Ishikawa (cell line): ENCODE measurements around the gene PELI3.

ENCODE experiments used
- CEBPB ChIP-seq: IDR thresholded peaks from 2 replicates; pipeline ENCODE4 v1.6.1; 2012
- CREB1 ChIP-seq: IDR thresholded peaks from 2 replicates; pipeline ENCODE4 v1.6.1; 2012; ENCODE audit warnings: low read depth
- EGR1 ChIP-seq: IDR thresholded peaks from 2 replicates; pipeline ENCODE4 v1.6.1; 2012
- EP300 ChIP-seq: IDR thresholded peaks from 2 replicates; pipeline ENCODE4 v1.6.1; 2012; ENCODE audit warnings: borderline replicate concordance
- FOXM1 ChIP-seq: IDR thresholded peaks from 2 replicates; pipeline ENCODE4 v1.6.1; 2012; ENCODE audit warnings: low read depth, borderline replicate concordance
- MAX ChIP-seq: IDR thresholded peaks from 2 replicates; pipeline ENCODE4 v1.6.1; 2012
- NFIC ChIP-seq: IDR thresholded peaks from 2 replicates; pipeline ENCODE4 v1.6.1; 2012
- RAD21 ChIP-seq: IDR thresholded peaks from 2 replicates; pipeline ENCODE4 v1.6.1; 2012; ENCODE audit warnings: low read depth
- TAF1 ChIP-seq: IDR thresholded peaks from 2 replicates; pipeline ENCODE4 v1.6.1; 2012; ENCODE audit warnings: low read depth, mild to moderate bottlenecking
- TCF12 ChIP-seq: IDR thresholded peaks from 2 replicates; pipeline ENCODE4 v1.6.1; 2012; ENCODE audit warnings: low read depth
- TEAD4 ChIP-seq: IDR thresholded peaks from 2 replicates; pipeline ENCODE4 v1.6.1; 2012
- YY1 ChIP-seq: IDR thresholded peaks from 2 replicates; pipeline ENCODE4 v1.6.1; 2012; ENCODE audit warnings: low read depth
- ZBTB7A ChIP-seq: IDR thresholded peaks from 2 replicates; pipeline ENCODE4 v1.6.1; 2012; ENCODE audit warnings: low read depth
- TF ChIP-seq, protein P1 (sequence below): IDR thresholded peaks from 2 replicates; pipeline ENCODE4 v1.6.1; 2012
- TF ChIP-seq, protein P2 (sequence below): IDR thresholded peaks from 2 replicates; pipeline ENCODE4 v1.6.1; 2012; ENCODE audit warnings: low read depth, mild to moderate bottlenecking

The PELI3 gene

GRCh38 chr11:66470015-66470414 is 3.3 kb downstream of the PELI3 start:
- no peak for TF ChIP-seq CEBPB
- TF ChIP-seq, protein P1, sequence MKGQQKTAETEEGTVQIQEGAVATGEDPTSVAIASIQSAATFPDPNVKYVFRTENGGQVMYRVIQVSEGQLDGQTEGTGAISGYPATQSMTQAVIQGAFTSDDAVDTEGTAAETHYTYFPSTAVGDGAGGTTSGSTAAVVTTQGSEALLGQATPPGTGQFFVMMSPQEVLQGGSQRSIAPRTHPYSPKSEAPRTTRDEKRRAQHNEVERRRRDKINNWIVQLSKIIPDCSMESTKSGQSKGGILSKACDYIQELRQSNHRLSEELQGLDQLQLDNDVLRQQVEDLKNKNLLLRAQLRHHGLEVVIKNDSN = no peak
- TF ChIP-seq TEAD4 = no peak
- TF ChIP-seq NFIC = no peak
- TF ChIP-seq EP300 = no peak
- no peak for TF ChIP-seq FOXM1
- TF ChIP-seq TCF12 = no peak
- no peak for TF ChIP-seq CREB1
- no peak for TF ChIP-seq ZBTB7A
- TF ChIP-seq TAF1 = no peak
- TF ChIP-seq, protein P2, sequence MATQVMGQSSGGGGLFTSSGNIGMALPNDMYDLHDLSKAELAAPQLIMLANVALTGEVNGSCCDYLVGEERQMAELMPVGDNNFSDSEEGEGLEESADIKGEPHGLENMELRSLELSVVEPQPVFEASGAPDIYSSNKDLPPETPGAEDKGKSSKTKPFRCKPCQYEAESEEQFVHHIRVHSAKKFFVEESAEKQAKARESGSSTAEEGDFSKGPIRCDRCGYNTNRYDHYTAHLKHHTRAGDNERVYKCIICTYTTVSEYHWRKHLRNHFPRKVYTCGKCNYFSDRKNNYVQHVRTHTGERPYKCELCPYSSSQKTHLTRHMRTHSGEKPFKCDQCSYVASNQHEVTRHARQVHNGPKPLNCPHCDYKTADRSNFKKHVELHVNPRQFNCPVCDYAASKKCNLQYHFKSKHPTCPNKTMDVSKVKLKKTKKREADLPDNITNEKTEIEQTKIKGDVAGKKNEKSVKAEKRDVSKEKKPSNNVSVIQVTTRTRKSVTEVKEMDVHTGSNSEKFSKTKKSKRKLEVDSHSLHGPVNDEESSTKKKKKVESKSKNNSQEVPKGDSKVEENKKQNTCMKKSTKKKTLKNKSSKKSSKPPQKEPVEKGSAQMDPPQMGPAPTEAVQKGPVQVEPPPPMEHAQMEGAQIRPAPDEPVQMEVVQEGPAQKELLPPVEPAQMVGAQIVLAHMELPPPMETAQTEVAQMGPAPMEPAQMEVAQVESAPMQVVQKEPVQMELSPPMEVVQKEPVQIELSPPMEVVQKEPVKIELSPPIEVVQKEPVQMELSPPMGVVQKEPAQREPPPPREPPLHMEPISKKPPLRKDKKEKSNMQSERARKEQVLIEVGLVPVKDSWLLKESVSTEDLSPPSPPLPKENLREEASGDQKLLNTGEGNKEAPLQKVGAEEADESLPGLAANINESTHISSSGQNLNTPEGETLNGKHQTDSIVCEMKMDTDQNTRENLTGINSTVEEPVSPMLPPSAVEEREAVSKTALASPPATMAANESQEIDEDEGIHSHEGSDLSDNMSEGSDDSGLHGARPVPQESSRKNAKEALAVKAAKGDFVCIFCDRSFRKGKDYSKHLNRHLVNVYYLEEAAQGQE = no peak
- TF ChIP-seq MAX = no peak
- no peak for TF ChIP-seq YY1
- no peak for TF ChIP-seq EGR1
- no peak for TF ChIP-seq RAD21

DNA sequence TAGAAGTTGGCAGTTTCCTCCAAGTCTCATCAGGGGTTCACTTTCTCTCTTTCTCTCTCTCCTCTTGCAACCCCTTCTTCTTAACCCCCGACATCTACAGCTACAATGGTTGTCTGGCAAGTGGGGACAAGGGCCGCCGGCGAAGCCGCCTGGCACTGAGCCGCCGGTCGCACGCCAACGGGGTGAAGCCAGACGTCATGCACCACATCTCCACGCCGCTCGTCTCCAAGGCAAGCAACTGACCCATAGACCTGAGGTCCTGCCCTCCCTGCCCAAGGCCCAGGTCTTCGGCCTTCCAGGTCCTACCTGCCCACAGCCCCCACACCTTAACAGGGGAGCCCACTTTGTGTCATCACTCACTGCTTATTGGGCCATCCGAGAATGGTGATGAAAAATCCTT is 4.4 kb downstream of the PELI3 start:
- no peak for TF ChIP-seq FOXM1
- no peak for TF ChIP-seq NFIC
- TF ChIP-seq TCF12 = no peak
- TF ChIP-seq ZBTB7A = no peak
- no peak for TF ChIP-seq CREB1
- no peak for TF ChIP-seq TAF1
- no peak for TF ChIP-seq EGR1
- TF ChIP-seq EP300 = no peak
- TF ChIP-seq CEBPB = no peak
- TF ChIP-seq YY1 = no peak
- TF ChIP-seq, protein P1 = no peak
- no peak for TF ChIP-seq MAX
- TF ChIP-seq TEAD4 = no peak
- TF ChIP-seq, protein P2 = no peak
- TF ChIP-seq RAD21 = no peak

GRCh38 chr11:66472054-66472453 is 5.3 kb downstream of the PELI3 start:
- TF ChIP-seq TAF1 (no peak), FOXM1 (no peak), EP300 (no peak), NFIC (no peak), CREB1 (no peak), RAD21 (no peak), TEAD4 (no peak), EGR1 (no peak), MAX (no peak), CEBPB (no peak), ZBTB7A (no peak), YY1 (no peak), TCF12 (no peak)
- TF ChIP-seq, protein P2 = no peak
- TF ChIP-seq, protein P1 = no peak

DNA sequence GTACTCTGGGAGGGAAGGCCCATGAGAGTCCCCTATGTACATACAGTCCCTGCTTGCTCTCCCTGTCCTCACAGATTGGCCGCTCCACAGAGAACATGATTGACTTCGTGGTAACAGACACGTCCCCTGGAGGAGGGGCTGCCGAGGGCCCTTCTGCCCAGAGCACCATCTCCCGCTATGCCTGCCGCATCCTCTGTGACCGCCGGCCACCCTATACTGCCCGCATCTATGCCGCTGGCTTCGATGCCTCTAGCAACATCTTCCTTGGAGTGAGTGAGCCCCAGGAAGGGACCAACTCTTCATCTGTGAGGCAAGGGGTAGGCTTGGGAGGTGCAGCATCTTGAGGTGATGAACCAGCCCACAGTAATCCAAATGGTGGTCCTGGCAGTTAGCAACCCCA is 6.5 kb downstream of the PELI3 start:
- TF ChIP-seq TAF1 (no peak), MAX (no peak)
- TF ChIP-seq, protein P1 = no peak
